HepG2 (cell line): ENCODE data around the gene TELO2. TPM values are rescaled to one million over a fixed set of nuclear protein-coding genes. Genes with fewer than 3 reads are reported as not detected.
A peak's percentile ranks its signal among the peaks of the same experiment; 100 is the strongest.

Experiments used
- ATAC-seq: fragments of 200-7000 bp; cut with Tn5 transposase; 3 replicates; pipeline ENCODE4 v1.9.1; 2020; ENCODE audit warnings: mild to moderate bottlenecking, moderate library complexity
- BruUV-seq: library from RNA; stranded (reverse); fragments of 400-500 nt; replicated peaks from 2 replicates; lab custom pipeline; 2021; lab: Mats Ljungman, UMichigan
- CTCF ChIA-PET: fragments of 300-600 bp; formaldehyde crosslinking; extraction: SDS; loops from one replicate; lab custom pipeline; 2021; ENCODE audit warnings: low total read pairs, inconsistent platforms, low intra/inter-chr PET ratio; lab: Yijun Ruan, JAX
- POLR2A ChIA-PET: fragments of 350-600 bp; sonication (Branson Sonifier 250); formaldehyde crosslinking; loops from one replicate; lab custom pipeline; 2020; ENCODE audit warnings: antibody characterized with exemption, inconsistent platforms; lab: Yijun Ruan, JAX
- DNase-seq: peaks from one replicate; pipeline ENCODE4 v3.0.0-alpha.2; 2015; ENCODE audit warnings: low spot score
- FAIRE-seq: peaks from 3 replicates; lab custom pipeline; 2011; peaks lifted over from hg19 to GRCh38; lab: Jason Lieb, UNC
- H2AFZ ChIP-seq: one replicate; pipeline ENCODE4 v1.6.1; 2011; ENCODE audit warnings: low read length, inconsistent platforms
- H3K27ac ChIP-seq: fragments of 300-600 bp; 3 replicates; pipeline ENCODE4 v1.8.0; 2011; ENCODE audit warnings: mixed run types, mild to moderate bottlenecking, mixed read lengths, low read length, inconsistent platforms; ENCODE audit not compliant: insufficient read depth; ENCODE audit errors: extremely low read length
- H3K27me3 ChIP-seq, 2 experiments: fragments of 200-600 bp in 1 of 2; 2 replicates in 1 of 2; 3 replicates in 1 of 2; pipeline versions ENCODE4 v1.6.0 to v1.8.0; 2011; ENCODE audit warnings: low read length in 2 of 2, mild to moderate bottlenecking in 2 of 2, moderate library complexity in 2 of 2, inconsistent platforms in 1 of 2; ENCODE audit not compliant: insufficient read depth in 2 of 2, control insufficient read depth in 1 of 2
- H3K36me3 ChIP-seq, 2 experiments: fragments of 200-600 bp in 1 of 2; replicated peaks in 1 of 2; 2 replicates in 1 of 2; 3 replicates in 1 of 2; pipeline versions ENCODE4 v1.5.1 to v1.8.0; 2011; ENCODE audit warnings: low read length in 2 of 2, inconsistent platforms in 1 of 2; ENCODE audit not compliant: insufficient read depth in 2 of 2, control insufficient read depth in 1 of 2
- H3K4me1 ChIP-seq: 2 replicates; pipeline ENCODE4 v1.5.1; 2012; ENCODE audit warnings: low read length, inconsistent platforms; ENCODE audit not compliant: insufficient read depth
- H3K4me2 ChIP-seq: 2 replicates; pipeline ENCODE4 v1.6.0; 2011; ENCODE audit warnings: low read depth, low read length, inconsistent platforms
- H3K4me3 ChIP-seq, 3 experiments: fragments of 200-600 bp in 1 of 3; sonication (generic), shearing (Covaris generic) in 1 of 3; replicated peaks in 1 of 3; 2 replicates each; pipeline ENCODE4 v1.5.1; 2011 to 2016; ENCODE audit warnings: low read length in 3 of 3, inconsistent platforms in 2 of 3, low read depth in 2 of 3, mild to moderate bottlenecking in 2 of 3, control low read depth in 1 of 3, mixed read lengths in 1 of 3; ENCODE audit not compliant: insufficient read depth in 1 of 3
- H3K79me2 ChIP-seq: one replicate; pipeline ENCODE4 v1.6.1; 2011; ENCODE audit warnings: low read length, inconsistent platforms; ENCODE audit not compliant: insufficient read depth
- H3K9ac ChIP-seq: 2 replicates; pipeline ENCODE4 v1.6.0; 2011; ENCODE audit warnings: mild to moderate bottlenecking, low read depth, low read length, inconsistent platforms; ENCODE audit not compliant: insufficient read depth
- H3K9me3 ChIP-seq: 2 replicates; pipeline ENCODE4 v1.5.1; 2012; ENCODE audit warnings: mild to moderate bottlenecking, low read length
- H4K20me1 ChIP-seq: 2 replicates; pipeline ENCODE4 v1.6.0; 2011; ENCODE audit warnings: inconsistent platforms, mild to moderate bottlenecking, low read length, moderate library complexity; ENCODE audit not compliant: insufficient read depth
- SNAPC4 ChIP-seq: sonication (generic); formaldehyde crosslinking; IDR thresholded peaks from 2 replicates; pipeline ENCODE4 v1.4.0; 2020; ENCODE audit warnings: mild to moderate bottlenecking, missing genetic modification reagents
- SRF ChIP-seq: IDR thresholded peaks from 2 replicates; pipeline ENCODE4 v1.6.1; 2011; ENCODE audit warnings: mild to moderate bottlenecking, low read depth, low read length, moderate library complexity
- ZNF317 ChIP-seq: sonication (generic); formaldehyde crosslinking; IDR thresholded peaks from 2 replicates; pipeline ENCODE4 v1.5.0; 2020; ENCODE audit warnings: mild to moderate bottlenecking, missing genetic modification reagents
- ZNF652 ChIP-seq: IDR thresholded peaks from 2 replicates; pipeline ENCODE4 v1.6.1; 2016; ENCODE audit warnings: low read depth, borderline replicate concordance
- WGBS: methylation state at CpG from one replicate; pipeline ENCODE4 v1.1.6; 2017; ENCODE audit warnings: low lambda C conversion rate; 5-methylcytosine and 5-hydroxymethylcytosine counted together
- in situ Hi-C: cut with HindIII; loops from 2 replicates; pipeline ENCODE4 v1.10.0; 2017; ENCODE audit warnings: low pct_unique_long_range_greater_than_20kb; ENCODE audit not compliant: extremely low pct_ligation_motif_present
- intact Hi-C: fragments of 100-400 bp; cut with micrococcal nuclease; formaldehyde crosslinking; loops from one replicate; pipeline ENCODE4 v1.10.0; 2022; ENCODE audit not compliant: unreplicated experiment
- polyA plus RNA-seq, 8 experiments: library from polyadenylated mRNA; depleted of rRNA in 3 of 8; stranded (reverse) in 7 of 8; unstranded in 1 of 8; fragments of >200 nt; fragmentation: Illumina TruSeq in 4 of 8; extraction: Trizol in 4 of 8; gene quantifications; 2 replicates each; pipeline versions ENCODE4 v1.2.1 to v1.2.3, GENCODE V29; 2011 to 2016; ENCODE audit warnings: low read depth in 4 of 8, missing spikeins in 1 of 8, mixed read lengths in 1 of 8; ENCODE audit not compliant: insufficient read depth in 1 of 8
- total RNA-seq, 5 experiments: library from RNA; depleted of rRNA; stranded (reverse); fragments of >200 nt; fragmentation: Illumina TruSeq; extraction: Trizol; gene quantifications; 2 replicates each; pipeline ENCODE4 v1.2.3, GENCODE V29; 2016; ENCODE audit warnings: low read depth in 1 of 5
- TF ChIP-seq, protein P1 (sequence below): sonication (generic); formaldehyde crosslinking; IDR thresholded peaks from 2 replicates; pipeline ENCODE4 v1.5.0; 2020; ENCODE audit warnings: missing genetic modification reagents
- TF ChIP-seq, protein P2 (sequence below): sonication (generic); formaldehyde crosslinking; IDR thresholded peaks from 2 replicates; pipeline ENCODE4 v1.4.0; 2020; ENCODE audit warnings: missing genetic modification reagents, mild to moderate bottlenecking, borderline replicate concordance

TELO2 gene
- total and polyA plus RNA-seq, 2 of the 13 experiments (the other 11 are each of a cell fraction or from before 2014, with no cell fraction given): 10.1 to 17.9 TPM

DNA sequence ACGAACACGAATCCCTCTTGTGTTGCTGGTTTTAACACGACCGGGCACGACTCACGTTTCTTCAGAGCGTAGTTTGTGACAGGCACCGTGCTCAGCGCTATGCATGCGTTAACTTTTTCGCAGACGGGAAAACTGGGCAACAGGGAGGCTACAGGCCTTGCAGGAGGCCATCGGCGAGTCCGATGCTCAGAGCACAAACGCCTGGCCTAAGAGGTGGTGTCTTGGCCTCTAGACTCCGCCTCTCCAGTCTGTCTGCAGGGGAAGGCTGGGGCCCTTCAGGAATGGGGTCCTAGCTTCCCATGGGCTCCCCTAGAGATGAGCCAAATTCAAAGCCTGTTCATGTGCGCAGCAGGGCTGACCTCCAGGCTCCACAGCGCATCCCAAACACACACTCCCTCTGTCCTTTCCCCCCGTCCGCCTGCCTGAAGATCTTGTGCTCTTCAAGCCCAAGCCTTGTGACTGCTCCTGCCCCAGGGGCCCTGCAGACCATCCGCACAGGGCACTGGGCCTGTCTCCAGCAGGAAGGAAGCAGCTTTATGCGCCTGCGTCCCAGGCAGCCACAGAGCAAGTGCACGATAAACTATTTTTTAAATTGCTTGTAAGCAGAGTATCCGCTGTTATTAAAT is 21.5 kb upstream of the TELO2 start (continued):
- TF ChIP-seq SNAPC4 (CRISPR knock-in tag): no peak
- TF ChIP-seq ZNF317 (CRISPR knock-in tag): no peak
- TF ChIP-seq, protein P1, sequence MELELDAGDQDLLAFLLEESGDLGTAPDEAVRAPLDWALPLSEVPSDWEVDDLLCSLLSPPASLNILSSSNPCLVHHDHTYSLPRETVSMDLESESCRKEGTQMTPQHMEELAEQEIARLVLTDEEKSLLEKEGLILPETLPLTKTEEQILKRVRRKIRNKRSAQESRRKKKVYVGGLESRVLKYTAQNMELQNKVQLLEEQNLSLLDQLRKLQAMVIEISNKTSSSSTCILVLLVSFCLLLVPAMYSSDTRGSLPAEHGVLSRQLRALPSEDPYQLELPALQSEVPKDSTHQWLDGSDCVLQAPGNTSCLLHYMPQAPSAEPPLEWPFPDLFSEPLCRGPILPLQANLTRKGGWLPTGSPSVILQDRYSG (CRISPR knock-in tag): no peak

- 39% methylated on average over 3 of the region's 3 CpGs for WGBS
These were observed 20.2 kb upstream of the TELO2 start for GRCh38 chr16:1472974-1473373.

More at GRCh38 chr16:1472974-1473373, 20.2 kb upstream of the TELO2 start:
- Histone ChIP-seq H3K36me3 (no peaks in the 10 kb centered on the region), H3K4me3 (no peak overlapping the region), H3K27ac (no peak overlapping the region), H3K4me1 (peaks cover 52% of the 10 kb centered on the region), H3K9me3 (no peaks in the 10 kb centered on the region), H3K9ac (no peak overlapping the region), H3K27me3 (no peaks in the 10 kb centered on the region; a peak in 1 of 5 replicates), H3K4me2 (peak overlapping the region; percentile 62), H3K79me2 (peaks cover 31% of the 10 kb centered on the region), H2AFZ (no peak overlapping the region), H4K20me1 (no peaks in the 10 kb centered on the region)
- CTCF ChIA-PET: no interaction called here
- intact Hi-C loops (no loop called here), in situ Hi-C loops (no loop called here)
- POLR2A ChIA-PET: no interaction called here
- BruUV-seq: no TSS peak
- TF ChIP-seq SRF: no peak
- TF ChIP-seq ZNF652 (CRISPR knock-in tag): peak; percentile 66; the same call in 1 of the 2 replicates
- TF ChIP-seq, protein P2, sequence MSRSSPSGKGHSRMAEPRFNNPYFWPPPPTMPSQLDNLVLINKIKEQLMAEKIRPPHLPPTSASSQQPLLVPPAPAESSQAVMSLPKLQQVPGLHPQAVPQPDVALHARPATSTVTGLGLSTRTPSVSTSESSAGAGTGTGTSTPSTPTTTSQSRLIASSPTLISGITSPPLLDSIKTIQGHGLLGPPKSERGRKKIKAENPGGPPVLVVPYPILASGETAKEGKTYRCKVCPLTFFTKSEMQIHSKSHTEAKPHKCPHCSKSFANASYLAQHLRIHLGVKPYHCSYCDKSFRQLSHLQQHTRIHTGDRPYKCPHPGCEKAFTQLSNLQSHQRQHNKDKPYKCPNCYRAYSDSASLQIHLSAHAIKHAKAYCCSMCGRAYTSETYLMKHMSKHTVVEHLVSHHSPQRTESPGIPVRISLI (CRISPR knock-in tag): no peak
- FAIRE-seq (no peak), DNase-seq (no peak), ATAC-seq (no peak)
